HepG2 (cell line): Measurements from ENCODE around the gene COMMD4. TPM values are rescaled to one million over a fixed set of nuclear protein-coding genes. Genes with fewer than 3 reads are reported as not detected.

ENCODE experiments used
- ATAC-seq: fragments of 200-7000 bp; cut with Tn5 transposase; 3 replicates; pipeline ENCODE4 v1.9.1; 2020; ENCODE audit warnings: mild to moderate bottlenecking, moderate library complexity
- BruUV-seq: library from RNA; stranded (reverse); fragments of 400-500 nt; replicated peaks from 2 replicates; lab custom pipeline; 2021; lab: Mats Ljungman, UMichigan
- CTCF ChIA-PET: fragments of 300-600 bp; formaldehyde crosslinking; extraction: SDS; loops from one replicate; lab custom pipeline; 2021; ENCODE audit warnings: low total read pairs, inconsistent platforms, low intra/inter-chr PET ratio; lab: Yijun Ruan, JAX
- POLR2A ChIA-PET: fragments of 350-600 bp; sonication (Branson Sonifier 250); formaldehyde crosslinking; loops from one replicate; lab custom pipeline; 2020; ENCODE audit warnings: antibody characterized with exemption, inconsistent platforms; lab: Yijun Ruan, JAX
- DNase-seq: peaks from one replicate; pipeline ENCODE4 v3.0.0-alpha.2; 2015; ENCODE audit warnings: low spot score
- FAIRE-seq: peaks from 3 replicates; lab custom pipeline; 2011; peaks lifted over from hg19 to GRCh38; lab: Jason Lieb, UNC
- H2AFZ ChIP-seq: one replicate; pipeline ENCODE4 v1.6.1; 2011; ENCODE audit warnings: low read length, inconsistent platforms
- H3K27ac ChIP-seq: fragments of 300-600 bp; 3 replicates; pipeline ENCODE4 v1.8.0; 2011; ENCODE audit warnings: mixed run types, mild to moderate bottlenecking, mixed read lengths, low read length, inconsistent platforms; ENCODE audit not compliant: insufficient read depth; ENCODE audit errors: extremely low read length
- H3K27me3 ChIP-seq, 2 experiments: fragments of 200-600 bp in 1 of 2; 2 replicates in 1 of 2; 3 replicates in 1 of 2; pipeline versions ENCODE4 v1.6.0 to v1.8.0; 2011; ENCODE audit warnings: low read length in 2 of 2, mild to moderate bottlenecking in 2 of 2, moderate library complexity in 2 of 2, inconsistent platforms in 1 of 2; ENCODE audit not compliant: insufficient read depth in 2 of 2, control insufficient read depth in 1 of 2
- H3K36me3 ChIP-seq, 2 experiments: fragments of 200-600 bp in 1 of 2; replicated peaks in 1 of 2; 2 replicates in 1 of 2; 3 replicates in 1 of 2; pipeline versions ENCODE4 v1.5.1 to v1.8.0; 2011; ENCODE audit warnings: low read length in 2 of 2, inconsistent platforms in 1 of 2; ENCODE audit not compliant: insufficient read depth in 2 of 2, control insufficient read depth in 1 of 2
- H3K4me1 ChIP-seq: 2 replicates; pipeline ENCODE4 v1.5.1; 2012; ENCODE audit warnings: low read length, inconsistent platforms; ENCODE audit not compliant: insufficient read depth
- H3K4me2 ChIP-seq: 2 replicates; pipeline ENCODE4 v1.6.0; 2011; ENCODE audit warnings: low read depth, low read length, inconsistent platforms
- H3K4me3 ChIP-seq, 3 experiments: fragments of 200-600 bp in 1 of 3; sonication (generic), shearing (Covaris generic) in 1 of 3; replicated peaks in 1 of 3; 2 replicates each; pipeline ENCODE4 v1.5.1; 2011 to 2016; ENCODE audit warnings: low read length in 3 of 3, inconsistent platforms in 2 of 3, low read depth in 2 of 3, mild to moderate bottlenecking in 2 of 3, control low read depth in 1 of 3, mixed read lengths in 1 of 3; ENCODE audit not compliant: insufficient read depth in 1 of 3
- H3K79me2 ChIP-seq: one replicate; pipeline ENCODE4 v1.6.1; 2011; ENCODE audit warnings: low read length, inconsistent platforms; ENCODE audit not compliant: insufficient read depth
- H3K9ac ChIP-seq: 2 replicates; pipeline ENCODE4 v1.6.0; 2011; ENCODE audit warnings: mild to moderate bottlenecking, low read depth, low read length, inconsistent platforms; ENCODE audit not compliant: insufficient read depth
- H3K9me3 ChIP-seq: 2 replicates; pipeline ENCODE4 v1.5.1; 2012; ENCODE audit warnings: mild to moderate bottlenecking, low read length
- H4K20me1 ChIP-seq: 2 replicates; pipeline ENCODE4 v1.6.0; 2011; ENCODE audit warnings: inconsistent platforms, mild to moderate bottlenecking, low read length, moderate library complexity; ENCODE audit not compliant: insufficient read depth
- AGO2 ChIP-seq: fragments of 200-400 bp; formaldehyde crosslinking; optimal IDR thresholded peaks from 2 replicates; pipeline ENCODE3; 2017; ENCODE audit warnings: mild to moderate bottlenecking, low read depth, low read length, moderate library complexity
- POLR2G ChIP-seq: fragments of 200-400 bp; formaldehyde crosslinking; IDR thresholded peaks from 2 replicates; pipeline ENCODE4 v1.6.1; 2018; ENCODE audit warnings: mild to moderate bottlenecking, low read depth, low read length, moderate library complexity
- PRPF4 ChIP-seq: fragments of 200-400 bp; formaldehyde crosslinking; IDR thresholded peaks from 2 replicates; pipeline ENCODE4 v1.6.1; 2016; ENCODE audit warnings: low read length, low read depth; ENCODE audit not compliant: poor library complexity, severe bottlenecking
- RBFOX2 ChIP-seq: fragments of 200-400 bp; formaldehyde crosslinking; IDR thresholded peaks from 2 replicates; pipeline ENCODE4 v1.6.1; 2017; ENCODE audit warnings: low read depth, mild to moderate bottlenecking, low read length
- SNRNP70 ChIP-seq: fragments of 200-400 bp; formaldehyde crosslinking; IDR thresholded peaks from 2 replicates; pipeline ENCODE4 v1.6.1; 2017; ENCODE audit warnings: mild to moderate bottlenecking, low read depth, low read length, moderate library complexity
- ZFP91 ChIP-seq: sonication (generic); formaldehyde crosslinking; IDR thresholded peaks from 2 replicates; pipeline ENCODE4 v1.9.0; 2022; ENCODE audit warnings: missing genetic modification reagents, mild to moderate bottlenecking, borderline replicate concordance
- WGBS: methylation state at CpG from one replicate; pipeline ENCODE4 v1.1.6; 2017; ENCODE audit warnings: low lambda C conversion rate; 5-methylcytosine and 5-hydroxymethylcytosine counted together
- in situ Hi-C: cut with HindIII; loops from 2 replicates; pipeline ENCODE4 v1.10.0; 2017; ENCODE audit warnings: low pct_unique_long_range_greater_than_20kb; ENCODE audit not compliant: extremely low pct_ligation_motif_present
- intact Hi-C: fragments of 100-400 bp; cut with micrococcal nuclease; formaldehyde crosslinking; loops from one replicate; pipeline ENCODE4 v1.10.0; 2022; ENCODE audit not compliant: unreplicated experiment
- polyA plus RNA-seq, 8 experiments: library from polyadenylated mRNA; depleted of rRNA in 3 of 8; stranded (reverse) in 7 of 8; unstranded in 1 of 8; fragments of >200 nt; fragmentation: Illumina TruSeq in 4 of 8; extraction: Trizol in 4 of 8; gene quantifications; 2 replicates each; pipeline versions ENCODE4 v1.2.1 to v1.2.3, GENCODE V29; 2011 to 2016; ENCODE audit warnings: low read depth in 4 of 8, missing spikeins in 1 of 8, mixed read lengths in 1 of 8; ENCODE audit not compliant: insufficient read depth in 1 of 8
- total RNA-seq, 5 experiments: library from RNA; depleted of rRNA; stranded (reverse); fragments of >200 nt; fragmentation: Illumina TruSeq; extraction: Trizol; gene quantifications; 2 replicates each; pipeline ENCODE4 v1.2.3, GENCODE V29; 2016; ENCODE audit warnings: low read depth in 1 of 5

Gene COMMD4
- total and polyA plus RNA-seq, 2 of the 13 experiments (the other 11 are each of a cell fraction or from before 2014, with no cell fraction given) = 45.8 to 89.9 TPM

GRCh38 chr15:75361989-75362641 is 26.3 kb downstream of the COMMD4 start (continued):
- 0 out of 2 replicates have a peak, but pooled peaks have one; percentile 19 for TF ChIP-seq ZFP91 (CRISPR knock-in tag)
- TF ChIP-seq, all 625 proteins: peak for 4

GRCh38 chr15:75362642-75363249 is 26.9 kb downstream of the COMMD4 start:
- Histone ChIP-seq H2AFZ (no peak overlapping the region), H3K27me3 (no peaks in the 10 kb centered on the region), H3K79me2 (peaks cover 5% of the 10 kb centered on the region), H3K9ac (no peak overlapping the region), H3K36me3 (peaks cover 18 to 52% of the 10 kb centered on the region in 2 experiments)
- BruUV-seq = no TSS peak
- no peak for FAIRE-seq
- POLR2A ChIA-PET = interaction anchor here (2.2 kb wide), 1 partner anchor 9 kb away, joined by 7 read pairs; no protein-coding TSS in a partner anchor
- no peak for DNase-seq
- intact Hi-C loops = loop anchor here (10.0 kb wide), 1 partner anchor 322 kb away; no protein-coding TSS in a partner anchor
- ATAC-seq = peak; percentile 7; the same call in 2 of the 3 replicates
- TF ChIP-seq RBFOX2 (0 out of 2 replicates have a peak, but pooled peaks have one; percentile 16), AGO2 (peak; percentile 1), PRPF4 (no peak), SNRNP70 (no peak), POLR2G (peak; percentile 30; the same call in 1 of the 2 replicates)
- TF ChIP-seq, all 625 proteins: peak for 3
- H4K20me1 ChIP-seq = 0 out of 2 replicates have a peak, but pooled peaks cover 4% of the 10 kb centered on the region
- in situ Hi-C loops = loop anchor here (10.0 kb wide), 1 partner anchor 282 kb away; the partner anchor contains the start of genes IMP3 and SNX33
- H3K4me2 ChIP-seq = no peak overlapping the region
- 100% methylated on average over 3 of the region's 7 CpGs for WGBS
- no peak overlapping the region for H3K4me3 ChIP-seq
- peaks cover 12% of the 10 kb centered on the region for H3K4me1 ChIP-seq
- CTCF ChIA-PET = no interaction called here
- no peak overlapping the region for H3K27ac ChIP-seq
- no peaks in the 10 kb centered on the region for H3K9me3 ChIP-seq
